Fibroblast of lung (primary cell): ENCODE measurements around the gene CYTH2. TPM values are rescaled to one million over a fixed set of nuclear protein-coding genes. Genes with fewer than 3 reads are reported as not detected.
A peak's percentile ranks its signal among the peaks of the same experiment; 100 is the strongest.

Source experiments
- DNase-seq, 2 donors: peaks; one replicate each; pipeline versions ENCODE4 v3.0.0 to v3.0.0-alpha.2; 2010; ENCODE audit warnings: low read depth in 2 of 2
- H2AFZ ChIP-seq: 2 replicates; pipeline ENCODE4 v1.5.1; 2012; ENCODE audit warnings: low read length, control low read depth, inconsistent platforms
- H3K27ac ChIP-seq: 2 replicates; pipeline ENCODE4 v1.5.1; 2011; ENCODE audit warnings: low read length, control low read depth; ENCODE audit not compliant: insufficient read depth
- H3K27me3 ChIP-seq: 2 replicates; pipeline ENCODE4 v1.5.1; 2011; ENCODE audit warnings: mild to moderate bottlenecking, low read length; ENCODE audit not compliant: control insufficient read depth, insufficient read depth
- H3K36me3 ChIP-seq: 2 replicates; pipeline ENCODE4 v1.5.1; 2011; ENCODE audit warnings: low read length; ENCODE audit not compliant: control insufficient read depth, insufficient read depth
- H3K4me1 ChIP-seq: 2 replicates; pipeline ENCODE4 v1.5.1; 2011; ENCODE audit warnings: low read length; ENCODE audit not compliant: control insufficient read depth, insufficient read depth; ENCODE audit errors: extremely low read depth
- H3K4me2 ChIP-seq: 2 replicates; pipeline ENCODE4 v1.5.1; 2011; ENCODE audit warnings: low read length, control low read depth; ENCODE audit not compliant: insufficient read depth; ENCODE audit errors: extremely low read depth
- H3K4me3 ChIP-seq, 4 experiments: fragments of 200-600 bp in 1 of 4; sonication (generic) in 1 of 4; replicated peaks in 1 of 4; 2 replicates each; pipeline ENCODE4 v1.5.1; 2011 to 2016; ENCODE audit warnings: low read length in 4 of 4, low read depth in 3 of 4, mild to moderate bottlenecking in 3 of 4, control low read depth in 2 of 4, inconsistent platforms in 1 of 4, mixed read lengths in 1 of 4; ENCODE audit not compliant: insufficient read depth in 1 of 4; ENCODE audit errors: control extremely low read depth in 1 of 4
- H3K79me2 ChIP-seq: 2 replicates; pipeline ENCODE4 v1.5.1; 2012; ENCODE audit warnings: mild to moderate bottlenecking, low read length, inconsistent platforms; ENCODE audit not compliant: control insufficient read depth, insufficient read depth
- H3K9ac ChIP-seq: 2 replicates; pipeline ENCODE4 v1.5.1; 2011; ENCODE audit warnings: mild to moderate bottlenecking, low read length, control low read depth; ENCODE audit not compliant: insufficient read depth
- H3K9me3 ChIP-seq: 2 replicates; pipeline ENCODE4 v1.5.1; 2012; ENCODE audit warnings: low read depth, low read length; ENCODE audit not compliant: control insufficient read depth, insufficient read depth
- H4K20me1 ChIP-seq: 2 replicates; pipeline ENCODE4 v1.5.1; 2011; ENCODE audit warnings: low read length; ENCODE audit not compliant: control insufficient read depth, insufficient read depth; ENCODE audit errors: extremely low read depth
- EZH2 ChIP-seq: IDR thresholded peaks from 2 replicates; pipeline ENCODE4 v1.5.1; 2012; ENCODE audit warnings: low read length, control low read depth, mild to moderate bottlenecking; ENCODE audit errors: missing control alignments
- polyA minus RNA-seq: library from RNA; depleted of rRNA, polyadenylated mRNA; stranded (reverse); fragments of >200 nt; gene quantifications from 2 replicates; pipeline ENCODE4 v1.2.3, GENCODE V29; 2011; ENCODE audit warnings: low replicate concordance
- polyA plus RNA-seq, 2 donors: library from polyadenylated mRNA; depleted of rRNA in 1 of 2; stranded (reverse) in 1 of 2; unstranded in 1 of 2; fragments of >200 nt; gene quantifications; 2 replicates each; pipeline ENCODE4 v1.2.1, GENCODE V29; 2011 to 2012; ENCODE audit warnings: missing spikeins in 1 of 2
- total RNA-seq: library from RNA; depleted of rRNA; stranded (reverse); fragments of >200 nt; gene quantifications from 2 replicates; pipeline ENCODE4 v1.2.1, GENCODE V29; 2014
- TF ChIP-seq, protein P1 (sequence below), 2 donors: IDR thresholded peaks in 1 of 2; conservative IDR thresholded peaks in 1 of 2; 1 replicate in 1 of 2; 2 replicates in 1 of 2; pipeline ENCODE4 v1.5.1; 2011 to 2012; ENCODE audit warnings: low read length in 2 of 2, control low read depth in 1 of 2, inconsistent platforms in 1 of 2, low read depth in 1 of 2, mild to moderate bottlenecking in 1 of 2

Gene CYTH2, protein sequence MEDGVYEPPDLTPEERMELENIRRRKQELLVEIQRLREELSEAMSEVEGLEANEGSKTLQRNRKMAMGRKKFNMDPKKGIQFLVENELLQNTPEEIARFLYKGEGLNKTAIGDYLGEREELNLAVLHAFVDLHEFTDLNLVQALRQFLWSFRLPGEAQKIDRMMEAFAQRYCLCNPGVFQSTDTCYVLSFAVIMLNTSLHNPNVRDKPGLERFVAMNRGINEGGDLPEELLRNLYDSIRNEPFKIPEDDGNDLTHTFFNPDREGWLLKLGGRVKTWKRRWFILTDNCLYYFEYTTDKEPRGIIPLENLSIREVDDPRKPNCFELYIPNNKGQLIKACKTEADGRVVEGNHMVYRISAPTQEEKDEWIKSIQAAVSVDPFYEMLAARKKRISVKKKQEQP
- 25.8 and 27.2 TPM in 2 replicates for total RNA-seq
- 18.6 and 26.6 TPM in 2 replicates for polyA plus RNA-seq
- polyA plus RNA-seq (2012) = 25.7 and 33.9 TPM in 2 replicates
- 33.6 and 72.4 TPM in 2 replicates for polyA minus RNA-seq

DNA sequence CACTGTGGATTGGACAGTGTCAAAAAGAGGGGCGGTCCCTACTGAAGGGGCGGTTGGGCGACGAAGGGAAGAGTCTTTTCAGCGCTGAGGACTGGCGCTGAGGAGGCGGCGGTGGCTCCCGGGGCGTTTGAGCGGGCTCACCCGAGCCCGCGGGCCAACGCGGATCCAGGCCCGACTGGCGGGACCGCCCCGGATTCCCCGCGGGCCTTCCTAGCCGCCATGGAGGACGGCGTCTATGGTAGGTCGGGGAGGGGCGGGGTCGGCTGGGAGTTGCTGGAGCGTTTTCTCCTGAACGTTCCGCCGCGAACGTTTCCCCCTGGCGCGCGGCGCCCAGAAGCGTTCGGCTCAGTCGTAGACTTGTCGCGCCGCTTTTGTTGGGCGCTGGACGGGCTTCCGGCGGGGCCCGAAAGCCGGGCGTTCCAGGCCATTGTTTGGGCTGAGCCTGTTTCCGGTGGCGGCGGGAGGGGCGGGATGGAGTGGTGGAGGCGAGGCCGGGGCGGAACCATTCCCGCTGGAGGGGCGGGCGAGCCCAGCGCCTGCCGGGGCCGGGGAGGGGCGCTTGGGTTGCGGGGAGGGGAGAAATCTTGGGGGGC, at the start of gene CYTH2:
CYTH2 (plus strand) TSS at position 81 of the 593 bp plus-strand sequence; CDS start at position 220, 139 bp downstream.
- Histone ChIP-seq H2AFZ (peak within 1 kb of the TSS; percentile 73), H3K27ac (peak within 1 kb of the TSS; percentile 90), H3K27me3 (no peaks in the 10 kb centered on the region), H3K79me2 (peaks cover 17% of the 10 kb centered on the region), H3K4me2 (peak within 1 kb of the TSS; percentile 93), H3K4me3 (peak within 1 kb of the TSS; percentile 64 to 91 (median 77)), H3K36me3 (peaks cover 28% of the 10 kb centered on the region), H3K4me1 (peaks cover 10% of the 10 kb centered on the region), H4K20me1 (no peaks in the 10 kb centered on the region), H3K9ac (peak within 1 kb of the TSS; percentile 88), H3K9me3 (no peaks in the 10 kb centered on the region)
- no peak for TF ChIP-seq EZH2
- DNase-seq = peak; percentile 73 to 84

DNA sequence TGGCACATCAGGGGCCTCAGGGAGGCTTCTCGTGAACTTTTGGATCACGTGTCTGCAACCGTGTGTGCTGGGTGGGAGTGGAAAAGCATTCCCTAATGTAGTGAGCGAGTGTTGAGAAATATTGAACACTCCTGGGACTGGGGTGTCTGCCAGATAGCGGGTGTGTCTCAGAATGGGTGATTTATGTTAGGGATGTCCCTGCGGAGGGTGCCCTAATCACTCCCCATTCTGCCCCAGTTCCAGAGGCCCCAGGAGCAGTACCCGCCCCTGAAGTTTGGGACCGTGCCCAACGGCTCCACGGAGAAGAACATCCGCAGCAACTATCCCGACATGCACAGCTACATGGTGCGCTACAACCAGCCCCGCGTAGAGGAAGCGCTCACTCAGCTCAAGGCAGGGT, 47.6 kb upstream of the CYTH2 start:
- Histone ChIP-seq H3K9me3 (no peaks in the 10 kb centered on the region), H3K36me3 (no peaks in the 10 kb centered on the region), H3K4me2 (no peak overlapping the region), H3K4me1 (no peaks in the 10 kb centered on the region), H4K20me1 (no peaks in the 10 kb centered on the region), H3K79me2 (no peaks in the 10 kb centered on the region), H2AFZ (no peak overlapping the region), H3K4me3 (no peak overlapping the region), H3K9ac (no peak overlapping the region), H3K27ac (no peak overlapping the region), H3K27me3 (no peaks in the 10 kb centered on the region)
- TF ChIP-seq, protein P1, sequence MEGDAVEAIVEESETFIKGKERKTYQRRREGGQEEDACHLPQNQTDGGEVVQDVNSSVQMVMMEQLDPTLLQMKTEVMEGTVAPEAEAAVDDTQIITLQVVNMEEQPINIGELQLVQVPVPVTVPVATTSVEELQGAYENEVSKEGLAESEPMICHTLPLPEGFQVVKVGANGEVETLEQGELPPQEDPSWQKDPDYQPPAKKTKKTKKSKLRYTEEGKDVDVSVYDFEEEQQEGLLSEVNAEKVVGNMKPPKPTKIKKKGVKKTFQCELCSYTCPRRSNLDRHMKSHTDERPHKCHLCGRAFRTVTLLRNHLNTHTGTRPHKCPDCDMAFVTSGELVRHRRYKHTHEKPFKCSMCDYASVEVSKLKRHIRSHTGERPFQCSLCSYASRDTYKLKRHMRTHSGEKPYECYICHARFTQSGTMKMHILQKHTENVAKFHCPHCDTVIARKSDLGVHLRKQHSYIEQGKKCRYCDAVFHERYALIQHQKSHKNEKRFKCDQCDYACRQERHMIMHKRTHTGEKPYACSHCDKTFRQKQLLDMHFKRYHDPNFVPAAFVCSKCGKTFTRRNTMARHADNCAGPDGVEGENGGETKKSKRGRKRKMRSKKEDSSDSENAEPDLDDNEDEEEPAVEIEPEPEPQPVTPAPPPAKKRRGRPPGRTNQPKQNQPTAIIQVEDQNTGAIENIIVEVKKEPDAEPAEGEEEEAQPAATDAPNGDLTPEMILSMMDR (conservative IDR thresholded peaks at IDR 0.05 in 1 of 2, IDR thresholded peaks at IDR 0.05 in 1 of 2; ENCODE audit: low read depth in 1 of 2, low read length in 2 of 2) = no peak
- TF ChIP-seq EZH2 = no peak
- DNase-seq = no peak

DNA sequence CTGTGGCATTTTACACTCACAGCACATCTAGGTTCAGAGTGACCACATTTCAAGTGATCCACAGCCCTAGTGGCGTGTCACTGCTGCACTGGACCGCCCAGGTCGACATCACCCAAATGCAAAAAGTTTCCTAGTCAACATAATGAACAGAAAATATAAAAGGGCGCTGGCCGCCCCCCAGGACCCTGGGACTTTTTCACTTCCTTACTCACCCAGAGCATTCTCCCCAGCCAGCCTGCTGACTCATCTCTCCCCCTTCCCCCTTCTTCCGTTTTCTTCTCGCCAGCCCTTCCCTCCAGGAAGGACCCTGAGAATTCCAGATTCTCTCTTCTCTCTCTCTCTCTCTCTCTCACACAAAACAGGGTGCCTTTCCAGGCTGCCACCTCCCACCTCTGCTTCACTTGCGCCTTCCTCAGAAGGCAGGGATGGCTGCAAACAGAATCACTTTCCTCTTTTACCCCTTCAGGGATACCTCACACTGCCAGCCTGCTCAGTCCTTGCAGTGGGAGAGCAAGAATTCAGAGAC, 44.4 kb upstream of the CYTH2 start:
- H3K27me3 ChIP-seq = no peaks in the 10 kb centered on the region
- no peak for TF ChIP-seq EZH2
- TF ChIP-seq, protein P1 (conservative IDR thresholded peaks at IDR 0.05 in 1 of 2, IDR thresholded peaks at IDR 0.05 in 1 of 2; ENCODE audit: low read depth in 1 of 2, low read length in 2 of 2) = no peak
- no peak overlapping the region for H3K4me3 ChIP-seq
- no peaks in the 10 kb centered on the region for H3K36me3 ChIP-seq
- H3K9ac ChIP-seq = peak overlapping the region; percentile 2
- peak overlapping the region; percentile 90 for H2AFZ ChIP-seq
- peak overlapping the region; percentile 82 for H3K4me2 ChIP-seq
- no peaks in the 10 kb centered on the region for H3K4me1 ChIP-seq
- H3K9me3 ChIP-seq = no peaks in the 10 kb centered on the region
- peak; percentile 39 to 80 for DNase-seq
- no peaks in the 10 kb centered on the region for H4K20me1 ChIP-seq
- H3K27ac ChIP-seq = peak overlapping the region; percentile 59
- H3K79me2 ChIP-seq = no peaks in the 10 kb centered on the region
